ENCODE results near the gene NPAS3. TPM values are rescaled to one million over a fixed set of nuclear protein-coding genes. Genes with fewer than 3 reads are reported as not detected.

The NPAS3 gene
- total RNA-seq, 1 experiment from 2014 or later: 0.35 TPM

DNA sequence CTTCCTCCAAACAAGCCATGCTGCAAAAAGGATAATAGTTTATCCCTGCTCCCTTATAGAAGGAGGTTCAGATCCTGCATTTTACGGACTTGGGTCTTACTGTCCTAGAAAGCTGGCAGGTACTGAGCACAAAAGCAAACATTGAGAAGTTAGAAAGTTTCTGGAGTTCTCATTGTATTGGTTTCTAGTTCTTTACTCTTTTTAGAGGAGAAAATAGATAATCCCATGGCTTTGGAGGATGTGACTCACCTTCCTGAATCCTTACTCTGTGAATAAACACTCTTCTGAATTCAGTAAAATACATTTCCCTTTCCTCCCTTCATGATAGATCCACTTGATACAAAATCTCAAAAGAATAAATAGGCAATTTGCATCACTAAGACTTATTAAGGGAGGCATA is 188.9 kb downstream of the NPAS3 start:
- no peaks in the 10 kb centered on the region for H3K36me3 Mint-ChIP-seq (ENCODE audit: insufficient read depth, unreplicated experiment)
- H3K4me1 Mint-ChIP-seq (ENCODE audit: insufficient read depth, unreplicated experiment): peaks cover 6% of the 10 kb centered on the region
- H3K27me3 Mint-ChIP-seq (ENCODE audit: insufficient read depth, unreplicated experiment): peaks cover 11% of the 10 kb centered on the region
- TF ChIP-seq CTCF (IDR thresholded peaks at IDR 0.05; ENCODE audit: unreplicated experiment): no peak
- H3K27ac Mint-ChIP-seq (ENCODE audit: low read depth, unreplicated experiment): no peak overlapping the region
- H3K4me3 Mint-ChIP-seq (ENCODE audit: unreplicated experiment): no peak overlapping the region
- intact Hi-C loops (cut with micrococcal nuclease): no loop called here
- ChIA-PET CTCF (no interaction called here), POLR2A (no interaction called here)
- no TSS peak for BruUV-seq (replicated peaks)
- DNase-seq (ENCODE audit: unreplicated experiment): no peak
- H3K9me3 Mint-ChIP-seq (ENCODE audit: unreplicated experiment): no peaks in the 10 kb centered on the region

DNA sequence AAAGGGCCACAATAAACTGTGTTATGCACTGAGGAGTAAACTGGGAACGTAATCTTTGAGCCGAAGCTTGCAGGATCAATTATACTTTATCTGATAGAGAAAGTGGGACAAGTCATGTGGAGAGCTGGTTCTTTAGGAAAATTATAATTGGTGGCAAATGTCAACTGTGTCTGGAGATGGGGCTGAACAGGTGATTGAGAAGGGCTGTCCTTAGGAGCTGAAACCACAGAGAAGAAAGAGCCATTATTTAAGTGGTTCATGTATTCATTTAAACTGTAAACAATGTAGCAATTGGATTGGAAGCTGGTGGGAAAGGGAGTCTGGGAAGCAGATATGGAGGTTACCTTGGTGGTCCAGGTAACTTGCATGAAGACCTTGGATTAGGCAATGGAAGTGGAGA is 193.1 kb downstream of the NPAS3 start:
- Mint-ChIP-seq H3K4me1 (ENCODE audit: insufficient read depth, unreplicated experiment) (peaks cover 6% of the 10 kb centered on the region), H3K36me3 (ENCODE audit: insufficient read depth, unreplicated experiment) (no peaks in the 10 kb centered on the region), H3K27me3 (ENCODE audit: insufficient read depth, unreplicated experiment) (peaks cover 14% of the 10 kb centered on the region), H3K9me3 (ENCODE audit: unreplicated experiment) (no peaks in the 10 kb centered on the region), H3K27ac (ENCODE audit: low read depth, unreplicated experiment) (no peak overlapping the region), H3K4me3 (ENCODE audit: unreplicated experiment) (no peak overlapping the region)
- ChIA-PET POLR2A (no interaction called here), CTCF (interaction anchor here (0.7 kb wide), 1 partner anchor 11 kb away, joined by 4 read pairs; no protein-coding TSS in a partner anchor)
- TF ChIP-seq CTCF (IDR thresholded peaks at IDR 0.05; ENCODE audit: unreplicated experiment): no peak
- BruUV-seq (replicated peaks): no TSS peak
- DNase-seq (ENCODE audit: unreplicated experiment): no peak
- intact Hi-C loops (cut with micrococcal nuclease): no loop called here

- Mint-ChIP-seq H3K4me1 (ENCODE audit: insufficient read depth, unreplicated experiment) (no peaks in the 10 kb centered on the region), H3K27ac (ENCODE audit: low read depth, unreplicated experiment) (no peak overlapping the region), H3K27me3 (ENCODE audit: insufficient read depth, unreplicated experiment) (peaks cover 14% of the 10 kb centered on the region), H3K9me3 (ENCODE audit: unreplicated experiment) (no peaks in the 10 kb centered on the region), H3K4me3 (ENCODE audit: unreplicated experiment) (no peak overlapping the region), H3K36me3 (ENCODE audit: insufficient read depth, unreplicated experiment) (no peaks in the 10 kb centered on the region)
- intact Hi-C loops (cut with micrococcal nuclease): no loop called here
- ChIA-PET POLR2A (interaction anchor here (0.7 kb wide), 1 partner anchor 254 kb away, joined by 4 read pairs; no protein-coding TSS in a partner anchor), CTCF (interaction anchor here (0.6 to 0.7 kb wide), 2 partner anchors 8 to 31 kb away, joined by 3 to 4 read pairs; no protein-coding TSS in a partner anchor)
- TF ChIP-seq CTCF (IDR thresholded peaks at IDR 0.05; ENCODE audit: unreplicated experiment): no peak
- BruUV-seq (replicated peaks): no TSS peak
- DNase-seq (ENCODE audit: unreplicated experiment): no peak
Measured at GRCh38 chr14:33134162-33134561, 195.5 kb downstream of the NPAS3 start.

- no peak for DNase-seq (ENCODE audit: unreplicated experiment)
- peaks cover 14% of the 10 kb centered on the region for H3K27me3 Mint-ChIP-seq (ENCODE audit: insufficient read depth, unreplicated experiment)
- no peak overlapping the region for H3K27ac Mint-ChIP-seq (ENCODE audit: low read depth, unreplicated experiment)
- POLR2A ChIA-PET: no interaction called here
- H3K4me3 Mint-ChIP-seq (ENCODE audit: unreplicated experiment): no peak overlapping the region
- no peaks in the 10 kb centered on the region for H3K4me1 Mint-ChIP-seq (ENCODE audit: insufficient read depth, unreplicated experiment)
- CTCF ChIA-PET: interaction anchor here (0.6 kb wide), 1 partner anchor 32 kb away, joined by 3 read pairs; no protein-coding TSS in a partner anchor
- TF ChIP-seq CTCF (IDR thresholded peaks at IDR 0.05; ENCODE audit: unreplicated experiment): no peak
- BruUV-seq (replicated peaks): no TSS peak
- intact Hi-C loops (cut with micrococcal nuclease): no loop called here
- no peaks in the 10 kb centered on the region for H3K36me3 Mint-ChIP-seq (ENCODE audit: insufficient read depth, unreplicated experiment)
- no peaks in the 10 kb centered on the region for H3K9me3 Mint-ChIP-seq (ENCODE audit: unreplicated experiment)
Measured at GRCh38 chr14:33134975-33135374, 196.3 kb downstream of the NPAS3 start.
